CD14-positive monocyte (primary cell): ENCODE results near the gene MYO5B. TPM values are rescaled to one million over a fixed set of nuclear protein-coding genes. Genes with fewer than 3 reads are reported as not detected.

Experiments
- DNase-seq, 3 donors: peaks; one replicate each; pipeline ENCODE4 v3.0.0-alpha.2; 2011 to 2022
- H2AFZ ChIP-seq: 2 replicates; pipeline ENCODE4 v1.6.0; 2012; ENCODE audit warnings: mild to moderate bottlenecking, low read depth, low read length, inconsistent platforms; ENCODE audit not compliant: insufficient read depth, poor library complexity, severe bottlenecking
- H3K27ac ChIP-seq, 2 donors: 1 replicate in 1 of 2; 2 replicates in 1 of 2; pipeline ENCODE4 v1.5.1; 2012 to 2013; ENCODE audit warnings: low read length in 2 of 2, control low read depth in 1 of 2, inconsistent platforms in 1 of 2, low read depth in 1 of 2, mild to moderate bottlenecking in 1 of 2
- H3K27me3 ChIP-seq, 2 donors: one replicate each; pipeline versions ENCODE4 v1.6.0 to v1.6.1; 2011 to 2013; ENCODE audit warnings: low read length in 2 of 2; ENCODE audit not compliant: control insufficient read depth in 2 of 2, insufficient read depth in 2 of 2
- H3K36me3 ChIP-seq, 2 donors: replicated peaks in 1 of 2; 1 replicate in 1 of 2; 2 replicates in 1 of 2; pipeline versions ENCODE4 v1.5.1 to v1.6.1; 2012 to 2013; ENCODE audit warnings: low read length in 2 of 2, control low read depth in 1 of 2, inconsistent platforms in 1 of 2, mild to moderate bottlenecking in 1 of 2; ENCODE audit not compliant: insufficient read depth in 2 of 2, control insufficient read depth in 1 of 2
- H3K4me1 ChIP-seq, 2 donors: 1 replicate in 1 of 2; 2 replicates in 1 of 2; pipeline versions ENCODE4 v1.5.1 to v1.6.1; 2012 to 2013; ENCODE audit warnings: low read length in 2 of 2, control low read depth in 1 of 2, inconsistent platforms in 1 of 2, mild to moderate bottlenecking in 1 of 2, moderate library complexity in 1 of 2; ENCODE audit not compliant: insufficient read depth in 2 of 2, control insufficient read depth in 1 of 2
- H3K4me2 ChIP-seq: replicated peaks from 2 replicates; pipeline ENCODE3; 2012; ENCODE audit warnings: low read length, moderate library complexity, mild to moderate bottlenecking; ENCODE audit not compliant: poor library complexity, severe bottlenecking; ENCODE audit errors: extremely low read depth
- H3K4me3 ChIP-seq, 3 experiments: fragments of 200-600 bp in 1 of 3; sonication (generic) in 1 of 3; replicated peaks in 1 of 3; 1 replicate in 2 of 3; 2 replicates in 1 of 3; pipeline ENCODE4 v1.5.1; 2011 to 2013; ENCODE audit warnings: low read length in 3 of 3, mild to moderate bottlenecking in 3 of 3, control low read depth in 2 of 3, low read depth in 2 of 3, inconsistent platforms in 1 of 3, moderate library complexity in 1 of 3
- H3K79me2 ChIP-seq: 2 replicates; pipeline ENCODE4 v1.6.0; 2012; ENCODE audit warnings: mild to moderate bottlenecking, control low read depth, inconsistent platforms, low read length, moderate library complexity; ENCODE audit not compliant: insufficient read depth
- H3K9ac ChIP-seq: 2 replicates; pipeline ENCODE4 v1.6.0; 2017; ENCODE audit warnings: low read length, mild to moderate bottlenecking; ENCODE audit not compliant: insufficient read depth, poor library complexity, severe bottlenecking
- H3K9me3 ChIP-seq, 2 donors: replicated peaks in 1 of 2; 1 replicate in 1 of 2; 2 replicates in 1 of 2; pipeline versions ENCODE4 v1.5.1 to v1.6.1; 2012 to 2013; ENCODE audit warnings: low read length in 2 of 2, control low read depth in 1 of 2; ENCODE audit not compliant: control insufficient read depth in 1 of 2, insufficient read depth in 1 of 2
- H4K20me1 ChIP-seq: 2 replicates; pipeline ENCODE4 v1.6.0; 2012; ENCODE audit warnings: mild to moderate bottlenecking, low read length, control low read depth, moderate library complexity; ENCODE audit not compliant: insufficient read depth
- H3K27ac Mint-ChIP-seq, 7 donors: one replicate each; pipeline ENCODE4 v1.8.0; 2020; ENCODE audit warnings: mild to moderate bottlenecking in 7 of 7, mixed read lengths in 7 of 7, moderate library complexity in 6 of 7, inconsistent platforms in 2 of 7
- H3K27me3 Mint-ChIP-seq, 3 donors: one replicate each; pipeline ENCODE4 v1.8.0; 2021 to 2022; ENCODE audit warnings: low read depth in 3 of 3, mild to moderate bottlenecking in 3 of 3, mixed read lengths in 3 of 3, moderate library complexity in 3 of 3, inconsistent platforms in 1 of 3
- H3K36me3 Mint-ChIP-seq, 2 donors: one replicate each; pipeline ENCODE4 v1.8.0; 2020; ENCODE audit warnings: mixed read lengths in 2 of 2, inconsistent platforms in 1 of 2, mild to moderate bottlenecking in 1 of 2
- H3K4me1 Mint-ChIP-seq: one replicate; pipeline ENCODE4 v1.8.0; 2020; ENCODE audit warnings: mild to moderate bottlenecking, mixed read lengths
- H3K4me3 Mint-ChIP-seq, 2 donors: one replicate each; pipeline ENCODE4 v1.8.0; 2020; ENCODE audit warnings: mild to moderate bottlenecking in 2 of 2, mixed read lengths in 2 of 2, moderate library complexity in 1 of 2
- H3K9me3 Mint-ChIP-seq, 7 donors: one replicate each; pipeline ENCODE4 v1.8.0; 2020 to 2022; ENCODE audit warnings: mixed read lengths in 7 of 7, mild to moderate bottlenecking in 6 of 7, moderate library complexity in 6 of 7, inconsistent platforms in 2 of 7
- CTCF ChIP-seq: fragments of 200-600 bp; IDR thresholded peaks from one replicate; pipeline ENCODE4 v1.8.0; 2022; ENCODE audit warnings: antibody characterized with exemption, mild to moderate bottlenecking
- WGBS: methylation state at CpG from one replicate; pipeline ENCODE4 v1.1.5; 2013; ENCODE audit warnings: missing lambda C conversion rate; ENCODE audit not compliant: insufficient coverage; 5-methylcytosine and 5-hydroxymethylcytosine counted together
- intact Hi-C, 2 donors: fragments of 100-400 bp; cut with micrococcal nuclease; formaldehyde crosslinking; loops; one replicate each; pipeline versions ENCODE4 v1.15.0 to v1.15.1; 2023
- polyA plus RNA-seq, 3 donors: library from polyadenylated mRNA; depleted of rRNA in 1 of 3; unstranded in 2 of 3; stranded (reverse) in 1 of 3; fragments of 300-500 nt in 2 of 3; fragments of >200 nt in 1 of 3; fragmentation: Illumina TruSeq in 2 of 3; gene quantifications; 1 replicate in 2 of 3; 2 replicates in 1 of 3; pipeline ENCODE4 v1.2.3, GENCODE V29; 2012 to 2021

MYO5B gene
- polyA plus RNA-seq, 3 donors: 0.04 TPM; not detected in 2

GRCh38 chr18:50039746-50040145, 155.2 kb downstream of the MYO5B start:
- Histone ChIP-seq H3K4me3 (no peak overlapping the region), H3K4me2 (no peak overlapping the region), H4K20me1 (no peaks in the 10 kb centered on the region), H2AFZ (no peak overlapping the region), H3K9me3 (no peaks in the 10 kb centered on the region), H3K4me1 (no peaks in the 10 kb centered on the region), H3K9ac (no peak overlapping the region), H3K36me3 (no peaks in the 10 kb centered on the region), H3K79me2 (no peaks in the 10 kb centered on the region), H3K27me3 (peaks cover 2 to 3% of the 10 kb centered on the region in 2 donors), H3K27ac (no peak overlapping the region)
- Mint-ChIP-seq H3K36me3 (no peaks in the 10 kb centered on the region), H3K4me1 (no peaks in the 10 kb centered on the region), H3K27me3 (peaks cover 0 to 8% (median 2%) of the 10 kb centered on the region in 3 donors), H3K9me3 (peaks cover 0 to 7% (median 4%) of the 10 kb centered on the region in 7 donors), H3K27ac (no peak overlapping the region), H3K4me3 (no peak overlapping the region)
- WGBS: 100% methylated on average over 4 of the region's 5 CpGs
- intact Hi-C loops: no loop called here
- no peak for TF ChIP-seq CTCF
- no peak for DNase-seq

DNA sequence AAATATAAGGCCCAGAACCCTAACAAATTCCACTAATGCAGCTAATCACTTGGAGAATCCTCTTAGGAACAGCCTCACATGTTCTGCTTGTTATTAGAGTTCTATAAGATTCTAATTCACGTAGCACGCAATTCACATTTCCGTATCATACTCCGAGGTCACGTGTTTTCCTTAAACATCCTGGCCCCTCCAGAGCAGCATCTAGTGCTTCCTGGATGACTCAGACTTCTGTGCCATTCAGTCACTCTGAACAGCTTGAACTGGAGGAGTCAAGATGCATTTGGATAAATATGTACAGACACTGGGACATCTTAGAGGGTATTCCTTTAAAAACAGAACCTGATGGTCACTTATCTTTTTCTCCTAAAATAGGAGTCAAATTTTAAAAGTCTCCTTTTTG, 156.5 kb downstream of the MYO5B start:
- Histone ChIP-seq H4K20me1 (no peaks in the 10 kb centered on the region), H3K36me3 (no peaks in the 10 kb centered on the region), H3K4me1 (no peaks in the 10 kb centered on the region), H3K9me3 (no peaks in the 10 kb centered on the region), H3K4me2 (no peak overlapping the region), H3K79me2 (no peaks in the 10 kb centered on the region), H3K9ac (no peak overlapping the region), H3K27me3 (no peaks in the 10 kb centered on the region), H3K27ac (no peak overlapping the region), H3K4me3 (no peak overlapping the region), H2AFZ (no peak overlapping the region)
- no peak overlapping the region for H3K27ac Mint-ChIP-seq
- peaks cover 0 to 9% (median 2%) of the 10 kb centered on the region in 3 donors for H3K27me3 Mint-ChIP-seq
- DNase-seq: no peak
- no peak overlapping the region for H3K4me3 Mint-ChIP-seq
- TF ChIP-seq CTCF: no peak
- no peaks in the 10 kb centered on the region for H3K4me1 Mint-ChIP-seq
- no peaks in the 10 kb centered on the region for H3K36me3 Mint-ChIP-seq
- WGBS: no CpG with 5 or more reads among the region's 5 CpGs
- peaks cover 0 to 8% (median 5%) of the 10 kb centered on the region in 7 donors for H3K9me3 Mint-ChIP-seq
- intact Hi-C loops: no loop called here
